HepG2 (cell line): ENCODE results near the gene C2orf80. TPM values are rescaled to one million over a fixed set of nuclear protein-coding genes. Genes with fewer than 3 reads are reported as not detected.

Source experiments
- CAMTA2 ChIP-seq: sonication (generic); formaldehyde crosslinking; IDR thresholded peaks from 2 replicates; pipeline ENCODE4 v1.4.0; 2020; ENCODE audit warnings: mild to moderate bottlenecking, missing genetic modification reagents, borderline replicate concordance
- GMEB2 ChIP-seq: IDR thresholded peaks from 2 replicates; pipeline ENCODE4 v1.6.1; 2016; ENCODE audit warnings: missing biosample characterization, missing genetic modification reagents, low read depth
- GPN1 ChIP-seq: sonication (generic); formaldehyde crosslinking; IDR thresholded peaks from 2 replicates; pipeline ENCODE4 v1.5.1; 2020; ENCODE audit warnings: missing genetic modification reagents, borderline replicate concordance
- HINFP ChIP-seq: sonication (generic); formaldehyde crosslinking; IDR thresholded peaks from 2 replicates; pipeline ENCODE4 v1.4.0; 2020; ENCODE audit warnings: low read depth, mild to moderate bottlenecking, missing genetic modification reagents
- HMG20B ChIP-seq: conservative IDR thresholded peaks from 2 replicates; pipeline ENCODE4 v1.6.1; 2016; ENCODE audit warnings: missing genetic modification reagents, missing compliant biosample characterization
- ISL2 ChIP-seq: sonication (generic); formaldehyde crosslinking; IDR thresholded peaks from 2 replicates; pipeline ENCODE4 v1.5.0; 2020; ENCODE audit warnings: missing genetic modification reagents
- MXI1 ChIP-seq: IDR thresholded peaks from 3 replicates; pipeline ENCODE4 v1.6.1; 2012; ENCODE audit warnings: low read depth, low read length, inconsistent platforms, borderline replicate concordance
- NFIB ChIP-seq: sonication (generic); formaldehyde crosslinking; IDR thresholded peaks from 2 replicates; pipeline ENCODE4 v1.9.0; 2021; ENCODE audit warnings: missing genetic modification reagents, mild to moderate bottlenecking, borderline replicate concordance
- PHF5A ChIP-seq: IDR thresholded peaks from one replicate; pipeline ENCODE4 v1.6.1; 2018; ENCODE audit warnings: low read depth, missing genetic modification reagents; ENCODE audit not compliant: unreplicated experiment
- REPIN1 ChIP-seq: sonication (generic); formaldehyde crosslinking; IDR thresholded peaks from 2 replicates; pipeline ENCODE4 v1.8.0; 2022; ENCODE audit warnings: missing genetic modification reagents, low read depth, mild to moderate bottlenecking, borderline replicate concordance
- RXRA ChIP-seq: sonication (generic); formaldehyde crosslinking; IDR thresholded peaks from 2 replicates; pipeline ENCODE4 v1.5.1; 2020; ENCODE audit warnings: missing genetic modification reagents
- SPEN ChIP-seq: sonication (generic); formaldehyde crosslinking; IDR thresholded peaks from 2 replicates; pipeline ENCODE4 v1.5.1; 2020; ENCODE audit warnings: low read depth, mild to moderate bottlenecking, missing genetic modification reagents
- ZBTB33 ChIP-seq: sonication (generic); formaldehyde crosslinking; IDR thresholded peaks from 2 replicates; pipeline ENCODE4 v1.4.0; 2020; ENCODE audit warnings: missing genetic modification reagents
- ZEB1 ChIP-seq: IDR thresholded peaks from 2 replicates; pipeline ENCODE4 v1.6.1; 2012; ENCODE audit warnings: mild to moderate bottlenecking, low read depth, inconsistent platforms; ENCODE audit not compliant: insufficient replicate concordance
- ZHX2 ChIP-seq, 2 experiments: sonication (generic) in 1 of 2; formaldehyde crosslinking in 1 of 2; IDR thresholded peaks; 2 replicates each; pipeline versions ENCODE4 v1.6.1 to v1.9.0; 2014 to 2022; ENCODE audit warnings: antibody characterized with exemption in 1 of 2, borderline replicate concordance in 1 of 2, inconsistent platforms in 1 of 2, low read depth in 1 of 2, missing genetic modification reagents in 1 of 2
- ZNF124 ChIP-seq: sonication (generic); formaldehyde crosslinking; IDR thresholded peaks from 2 replicates; pipeline ENCODE4 v1.4.0; 2020; ENCODE audit warnings: missing genetic modification reagents
- ZNF446 ChIP-seq: sonication (generic); formaldehyde crosslinking; IDR thresholded peaks from 2 replicates; pipeline ENCODE4 v1.5.0; 2020; ENCODE audit warnings: mild to moderate bottlenecking, missing genetic modification reagents
- polyA plus RNA-seq, 8 experiments: library from polyadenylated mRNA; depleted of rRNA in 3 of 8; stranded (reverse) in 7 of 8; unstranded in 1 of 8; fragments of >200 nt; fragmentation: Illumina TruSeq in 4 of 8; extraction: Trizol in 4 of 8; gene quantifications; 2 replicates each; pipeline versions ENCODE4 v1.2.1 to v1.2.3, GENCODE V29; 2011 to 2016; ENCODE audit warnings: low read depth in 4 of 8, missing spikeins in 1 of 8, mixed read lengths in 1 of 8; ENCODE audit not compliant: insufficient read depth in 1 of 8
- total RNA-seq, 5 experiments: library from RNA; depleted of rRNA; stranded (reverse); fragments of >200 nt; fragmentation: Illumina TruSeq; extraction: Trizol; gene quantifications; 2 replicates each; pipeline ENCODE4 v1.2.3, GENCODE V29; 2016; ENCODE audit warnings: low read depth in 1 of 5

C2orf80 gene
- total and polyA plus RNA-seq, 2 of the 13 experiments (the other 11 are each of a cell fraction or from before 2014, with no cell fraction given) = not detected

- TF ChIP-seq ZHX2 (IDR thresholded peaks at IDR 0.05; ENCODE audit: low read depth) (no peak), ZHX2 (CRISPR knock-in tag; IDR thresholded peaks at IDR 0.05; ENCODE audit: borderline replicate concordance) (no peak), NFIB (CRISPR knock-in tag) (no peak), ZNF446 (CRISPR knock-in tag) (no peak), HMG20B (CRISPR knock-in tag) (no peak), GMEB2 (no peak), RXRA (CRISPR knock-in tag) (no peak; the same call in none of the 2 replicates), ZBTB33 (CRISPR knock-in tag) (no peak), REPIN1 (CRISPR knock-in tag) (0 out of 2 replicates have a peak, but pooled peaks have one; percentile 14), ZEB1 (no peak), MXI1 (no peak), SPEN (CRISPR knock-in tag) (no peak), GPN1 (CRISPR knock-in tag) (no peak), ISL2 (CRISPR knock-in tag) (0 out of 2 replicates have a peak, but pooled peaks have one; percentile 45), CAMTA2 (CRISPR knock-in tag) (no peak), PHF5A (CRISPR knock-in tag) (peak; percentile 50), ZNF124 (CRISPR knock-in tag) (no peak), HINFP (CRISPR knock-in tag) (no peak)
Measured at GRCh38 chr2:208135794-208136715, 53.8 kb downstream of the C2orf80 start (continued).
